Tibial nerve (tissue), 4 donors: Measurements from ENCODE around the gene SYNPO2.

Experiments
- EP300 ChIP-seq, 2 donors: sonication (generic); formaldehyde crosslinking; IDR thresholded peaks; one replicate each; pipeline ENCODE4 v1.6.1; 2017; ENCODE audit warnings: antibody characterized with exemption in 2 of 2, mild to moderate bottlenecking in 1 of 2
- POLR2A ChIP-seq, 2 donors: fragments of 450-650 bp; IDR thresholded peaks; one replicate each; pipeline ENCODE4 v1.6.1; 2017; ENCODE audit warnings: antibody characterized with exemption in 2 of 2, mild to moderate bottlenecking in 2 of 2, moderate library complexity in 2 of 2
- TF ChIP-seq, protein P1 (sequence below), 5 experiments: fragments of 200-600 bp in 3 of 5; fragments of 450-650 bp in 2 of 5; sonication (generic) in 3 of 5; IDR thresholded peaks; one replicate each; pipeline ENCODE4 v1.5.1; 2016 to 2019; ENCODE audit warnings: antibody characterized with exemption in 5 of 5, mild to moderate bottlenecking in 3 of 5, moderate library complexity in 2 of 5

DNA sequence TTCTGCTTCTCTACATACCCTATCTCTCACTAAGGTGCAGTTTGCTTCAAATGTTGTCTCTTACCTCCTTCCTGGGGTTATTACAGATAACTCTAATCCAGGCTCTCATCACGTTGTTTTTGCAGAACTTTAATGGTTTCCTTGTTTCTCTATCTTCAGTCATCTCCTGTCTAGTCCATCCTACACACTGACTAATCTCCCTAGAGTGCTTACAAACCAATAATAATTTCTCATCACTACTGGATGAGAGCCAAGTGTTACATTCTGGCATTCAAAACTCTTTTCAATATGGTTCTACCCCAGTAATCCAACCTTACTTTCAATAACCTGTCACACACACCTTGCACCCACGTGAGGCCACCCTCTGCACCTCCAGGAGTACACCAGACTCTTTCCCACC, 86.1 kb downstream of the SYNPO2 start:
- TF ChIP-seq, protein P1, sequence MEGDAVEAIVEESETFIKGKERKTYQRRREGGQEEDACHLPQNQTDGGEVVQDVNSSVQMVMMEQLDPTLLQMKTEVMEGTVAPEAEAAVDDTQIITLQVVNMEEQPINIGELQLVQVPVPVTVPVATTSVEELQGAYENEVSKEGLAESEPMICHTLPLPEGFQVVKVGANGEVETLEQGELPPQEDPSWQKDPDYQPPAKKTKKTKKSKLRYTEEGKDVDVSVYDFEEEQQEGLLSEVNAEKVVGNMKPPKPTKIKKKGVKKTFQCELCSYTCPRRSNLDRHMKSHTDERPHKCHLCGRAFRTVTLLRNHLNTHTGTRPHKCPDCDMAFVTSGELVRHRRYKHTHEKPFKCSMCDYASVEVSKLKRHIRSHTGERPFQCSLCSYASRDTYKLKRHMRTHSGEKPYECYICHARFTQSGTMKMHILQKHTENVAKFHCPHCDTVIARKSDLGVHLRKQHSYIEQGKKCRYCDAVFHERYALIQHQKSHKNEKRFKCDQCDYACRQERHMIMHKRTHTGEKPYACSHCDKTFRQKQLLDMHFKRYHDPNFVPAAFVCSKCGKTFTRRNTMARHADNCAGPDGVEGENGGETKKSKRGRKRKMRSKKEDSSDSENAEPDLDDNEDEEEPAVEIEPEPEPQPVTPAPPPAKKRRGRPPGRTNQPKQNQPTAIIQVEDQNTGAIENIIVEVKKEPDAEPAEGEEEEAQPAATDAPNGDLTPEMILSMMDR (IDR thresholded peaks at IDR 0.05), result no peak
- TF ChIP-seq POLR2A (IDR thresholded peaks at IDR 0.05) (no peak), EP300 (IDR thresholded peaks at IDR 0.05) (no peak)
